HUES6 (cell line): ENCODE results near the gene ASF1A.

Experiments
- H3K27ac ChIP-seq: 2 replicates; pipeline ENCODE4 v1.7.0; 2013; ENCODE audit warnings: low read depth, mild to moderate bottlenecking, low read length, inconsistent platforms
- H3K27me3 ChIP-seq: 2 replicates; pipeline ENCODE4 v1.6.1; 2013; ENCODE audit warnings: low read length; ENCODE audit not compliant: control insufficient read depth, insufficient read depth
- H3K36me3 ChIP-seq: 2 replicates; pipeline ENCODE4 v1.6.1; 2013; ENCODE audit warnings: low read length; ENCODE audit not compliant: control insufficient read depth, insufficient read depth
- H3K4me1 ChIP-seq: 2 replicates; pipeline ENCODE4 v1.6.1; 2013; ENCODE audit warnings: low read length; ENCODE audit not compliant: control insufficient read depth, insufficient read depth
- H3K4me3 ChIP-seq: 2 replicates; pipeline ENCODE4 v1.5.1; 2013; ENCODE audit warnings: low read depth, low read length
- H3K9ac ChIP-seq: one replicate; pipeline ENCODE4 v1.6.1; 2013; ENCODE audit warnings: mild to moderate bottlenecking, low read length
- H3K9me3 ChIP-seq: 2 replicates; pipeline ENCODE4 v1.6.1; 2013; ENCODE audit warnings: low read depth, low read length; ENCODE audit not compliant: control insufficient read depth, insufficient read depth

ASF1A gene

DNA sequence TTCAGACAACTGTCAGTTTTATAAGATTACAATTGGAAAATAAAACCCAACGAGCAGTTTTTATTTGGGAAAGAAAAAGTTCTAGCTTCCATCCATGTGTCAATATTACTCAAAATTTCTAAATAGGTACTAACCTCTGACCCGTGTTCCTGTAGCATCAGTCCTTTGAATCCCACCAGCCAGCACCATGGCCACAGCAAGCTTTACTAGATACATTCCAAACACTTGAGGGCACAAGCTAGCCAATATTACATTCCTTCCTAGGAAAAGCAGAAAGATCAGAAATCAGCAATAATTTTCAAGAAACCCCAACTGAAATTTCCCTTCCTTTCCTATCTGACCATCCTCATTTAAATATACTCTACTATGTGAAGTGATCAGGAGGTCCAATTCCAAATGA, 19.2 kb downstream of the ASF1A start:
- Histone ChIP-seq H3K36me3 (peaks cover 77% of the 10 kb centered on the region), H3K9me3 (no peaks in the 10 kb centered on the region), H3K9ac (no peak overlapping the region), H3K4me3 (no peak overlapping the region), H3K4me1 (no peaks in the 10 kb centered on the region), H3K27me3 (no peaks in the 10 kb centered on the region), H3K27ac (no peak overlapping the region)

DNA sequence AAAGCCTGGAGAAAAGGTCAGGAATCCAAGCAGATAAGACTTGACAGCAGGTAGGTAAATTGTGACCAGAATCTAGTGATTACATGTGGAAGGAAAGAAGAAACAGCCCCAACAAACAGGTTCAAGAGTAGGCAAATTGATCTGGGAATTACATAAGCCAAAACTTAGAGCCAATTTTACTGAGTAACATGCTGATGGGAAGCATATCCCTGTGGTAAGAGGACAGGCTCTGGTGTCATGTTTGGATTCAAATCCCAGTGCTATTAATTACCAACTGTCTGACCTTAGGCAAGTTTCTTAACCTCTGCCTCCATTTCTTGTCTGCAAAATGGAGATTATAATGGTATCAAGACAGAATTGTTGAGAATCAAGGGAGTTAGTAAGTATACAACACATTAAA, 20.6 kb downstream of the ASF1A start:
- peaks cover 69% of the 10 kb centered on the region for H3K36me3 ChIP-seq
- H3K27ac ChIP-seq = no peak overlapping the region
- no peaks in the 10 kb centered on the region for H3K4me1 ChIP-seq
- H3K9me3 ChIP-seq = no peaks in the 10 kb centered on the region
- H3K27me3 ChIP-seq = no peaks in the 10 kb centered on the region
- no peak overlapping the region for H3K9ac ChIP-seq
- H3K4me3 ChIP-seq = no peak overlapping the region

DNA sequence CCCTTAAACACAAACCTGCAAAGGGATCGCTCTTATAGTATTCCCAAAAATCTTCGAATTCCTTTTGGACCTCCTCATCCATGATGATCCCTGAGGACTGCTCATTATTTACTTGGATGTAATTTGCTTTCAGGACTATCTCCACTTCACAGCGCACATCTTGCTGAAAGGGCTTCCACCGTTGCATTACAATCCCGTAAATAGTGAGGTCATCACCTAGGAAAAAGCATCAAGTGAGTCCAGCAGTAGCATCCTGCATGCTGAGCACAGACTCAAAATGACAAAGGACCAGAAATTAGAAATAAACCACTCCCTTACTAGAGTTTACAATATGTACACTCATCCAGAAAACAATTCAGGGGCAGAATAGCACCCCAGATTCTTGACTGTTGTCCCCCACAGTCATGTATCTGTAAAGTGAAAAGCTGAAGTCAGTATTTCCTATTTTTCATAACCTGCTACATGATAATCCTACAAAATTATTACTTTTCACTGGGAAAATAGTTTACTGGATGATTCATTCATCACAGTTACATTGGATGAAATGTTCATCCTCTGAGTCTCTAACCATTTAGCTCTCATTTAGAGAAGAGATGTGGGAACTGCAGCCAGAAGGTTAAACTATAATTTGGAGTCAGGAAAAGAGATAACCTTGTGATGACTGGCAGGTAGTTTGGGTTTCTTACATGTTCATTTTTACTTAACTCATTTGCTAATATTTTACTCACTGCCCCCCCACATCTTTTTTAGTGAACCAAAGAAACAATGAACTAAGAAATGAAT, 23.8 kb downstream of the ASF1A start:
- H3K27ac ChIP-seq = no peak overlapping the region
- peaks cover 67% of the 10 kb centered on the region for H3K36me3 ChIP-seq
- no peaks in the 10 kb centered on the region for H3K9me3 ChIP-seq
- no peaks in the 10 kb centered on the region for H3K4me1 ChIP-seq
- H3K4me3 ChIP-seq = no peak overlapping the region
- H3K9ac ChIP-seq = no peak overlapping the region
- no peaks in the 10 kb centered on the region for H3K27me3 ChIP-seq

DNA sequence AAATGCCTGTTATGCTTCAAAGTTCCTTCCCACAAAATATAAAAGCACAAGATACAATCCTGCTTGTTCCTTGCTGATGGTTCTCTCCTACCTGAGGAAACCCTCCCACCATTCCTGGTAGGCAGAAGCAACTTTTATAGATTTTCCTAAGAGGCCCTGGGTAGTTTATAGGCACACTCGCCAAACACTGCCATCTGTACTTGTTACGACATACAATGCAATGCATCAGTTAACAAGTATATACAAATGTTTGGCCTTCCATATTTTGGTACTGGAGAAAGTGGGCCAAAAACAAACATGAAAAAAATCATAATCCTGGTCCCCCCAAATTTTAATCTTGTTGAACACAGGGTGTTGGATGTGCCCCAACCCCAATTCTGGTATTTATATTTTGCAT, 24.4 kb downstream of the ASF1A start:
- H3K4me1 ChIP-seq = no peaks in the 10 kb centered on the region
- peaks cover 70% of the 10 kb centered on the region for H3K36me3 ChIP-seq

DNA sequence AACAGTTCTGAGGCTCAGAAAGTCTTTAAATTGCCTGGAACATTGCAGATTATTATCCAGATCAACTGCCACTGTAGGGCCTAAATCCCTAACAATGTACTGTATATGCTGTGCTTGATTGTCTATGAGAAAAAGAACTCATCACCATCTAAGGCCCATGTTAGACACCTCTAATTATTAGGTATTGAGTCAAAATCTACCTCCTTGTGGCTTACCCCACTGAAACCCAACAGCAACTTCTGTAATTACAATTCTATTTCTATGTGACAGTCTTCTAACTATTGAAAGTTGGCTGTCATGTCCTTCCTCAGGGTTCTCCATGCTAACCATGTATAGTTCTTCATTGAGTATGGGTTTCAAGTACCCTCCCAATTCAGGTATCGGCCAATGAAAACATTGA, 27.1 kb downstream of the ASF1A start:
- no peaks in the 10 kb centered on the region for H3K27me3 ChIP-seq
- peaks cover 58% of the 10 kb centered on the region for H3K36me3 ChIP-seq

More for the DNA sequence above, 24.4 kb downstream of the ASF1A start:
- no peak overlapping the region for H3K27ac ChIP-seq
- no peak overlapping the region for H3K4me3 ChIP-seq
- H3K9me3 ChIP-seq = no peaks in the 10 kb centered on the region
- H3K9ac ChIP-seq = no peak overlapping the region
- H3K27me3 ChIP-seq = no peaks in the 10 kb centered on the region

DNA sequence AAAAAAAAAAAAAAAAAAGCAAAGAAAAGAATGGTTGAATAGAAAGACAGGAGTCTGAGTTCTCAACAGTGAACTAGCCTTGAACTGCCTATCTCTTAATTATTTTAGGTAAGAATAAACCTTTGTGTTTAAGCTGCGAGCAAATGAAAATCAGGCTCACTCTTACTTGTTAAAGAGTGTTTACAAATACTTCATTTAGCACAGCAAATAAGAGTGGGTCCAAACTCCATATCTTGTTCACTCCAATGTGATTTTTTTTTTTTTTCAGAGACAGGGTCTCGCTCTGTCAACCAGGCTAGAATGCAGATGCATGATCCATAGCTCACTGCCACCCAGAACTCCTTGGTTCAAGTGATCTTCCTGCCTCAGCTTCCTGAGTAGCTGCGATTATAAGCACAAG, 29.1 kb downstream of the ASF1A start:
- H3K4me1 ChIP-seq = no peaks in the 10 kb centered on the region
- H3K4me3 ChIP-seq = no peak overlapping the region
- no peak overlapping the region for H3K27ac ChIP-seq
- peaks cover 57% of the 10 kb centered on the region for H3K36me3 ChIP-seq
- no peaks in the 10 kb centered on the region for H3K27me3 ChIP-seq
- no peak overlapping the region for H3K9ac ChIP-seq
- H3K9me3 ChIP-seq = no peaks in the 10 kb centered on the region

More for the DNA sequence above, 27.1 kb downstream of the ASF1A start:
- H3K9ac ChIP-seq = no peak overlapping the region
- H3K9me3 ChIP-seq = no peaks in the 10 kb centered on the region
- H3K4me1 ChIP-seq = no peaks in the 10 kb centered on the region
- no peak overlapping the region for H3K4me3 ChIP-seq
- no peak overlapping the region for H3K27ac ChIP-seq

DNA sequence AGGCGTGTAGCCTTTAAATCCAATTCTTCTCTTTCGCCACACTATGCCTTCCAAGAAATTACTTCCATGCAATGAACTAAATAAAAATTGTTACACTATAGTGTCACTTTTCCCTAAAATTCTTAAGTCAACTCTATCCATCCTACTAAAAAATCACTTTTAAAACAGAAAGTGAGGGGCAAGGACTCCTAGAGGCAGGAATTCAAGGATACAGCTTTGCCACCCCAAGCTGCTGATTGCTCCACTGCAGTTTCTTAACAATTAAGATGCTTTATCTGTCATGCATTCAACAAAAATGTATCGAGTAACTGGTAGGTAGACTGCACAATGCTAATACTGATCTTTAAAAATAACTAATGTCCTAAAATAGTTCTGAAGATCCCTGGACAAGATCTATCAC, 36.7 kb downstream of the ASF1A start:
- Histone ChIP-seq H3K36me3 (peaks cover 35% of the 10 kb centered on the region), H3K27me3 (no peaks in the 10 kb centered on the region), H3K4me1 (no peaks in the 10 kb centered on the region), H3K27ac (no peak overlapping the region), H3K9me3 (no peaks in the 10 kb centered on the region), H3K9ac (no peak overlapping the region), H3K4me3 (no peak overlapping the region)

DNA sequence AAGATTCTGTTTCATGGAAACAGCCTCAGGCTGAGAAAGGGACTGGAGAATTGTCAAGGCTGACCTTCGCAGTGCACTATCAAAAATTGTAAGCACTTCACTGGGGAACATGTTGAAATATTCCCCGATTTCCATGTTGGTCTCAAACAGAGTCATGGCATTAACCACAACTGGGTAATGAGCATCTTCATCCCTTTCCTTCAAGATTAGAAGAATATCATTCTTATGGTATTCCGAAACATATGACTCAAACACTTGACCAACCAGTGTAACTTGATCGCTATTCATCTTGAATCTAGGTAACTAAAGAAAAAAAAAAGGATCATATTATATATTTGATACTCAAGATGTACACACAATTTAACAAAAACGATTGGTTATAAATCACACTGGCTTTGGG, 37.5 kb downstream of the ASF1A start:
- no peaks in the 10 kb centered on the region for H3K27me3 ChIP-seq
- peaks cover 35% of the 10 kb centered on the region for H3K36me3 ChIP-seq
- no peak overlapping the region for H3K9ac ChIP-seq

DNA sequence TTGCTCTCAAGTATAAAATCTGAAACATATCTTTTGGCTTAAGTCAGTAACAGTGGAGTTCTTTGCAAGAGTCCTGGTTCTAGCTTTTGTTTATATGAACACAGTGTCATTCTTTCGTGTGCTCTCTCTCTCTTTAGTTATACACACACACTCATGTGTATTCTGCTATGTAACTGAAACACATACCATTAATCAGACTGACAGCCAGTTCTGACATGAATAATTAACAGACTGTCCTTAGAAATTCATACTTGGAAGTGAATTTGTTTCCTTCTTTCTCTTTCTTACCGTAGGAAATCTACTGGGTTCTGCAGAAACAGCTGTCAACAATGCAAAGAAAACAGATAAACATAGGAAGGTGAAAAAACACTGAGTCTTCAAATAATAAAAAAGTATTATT, 38.5 kb downstream of the ASF1A start:
- H3K27ac ChIP-seq = no peak overlapping the region
- H3K9me3 ChIP-seq = peaks cover 11% of the 10 kb centered on the region; the same call in 1 of the 2 replicates
- H3K27me3 ChIP-seq = no peaks in the 10 kb centered on the region
- H3K4me3 ChIP-seq = no peak overlapping the region
- H3K9ac ChIP-seq = no peak overlapping the region
- peaks cover 32% of the 10 kb centered on the region for H3K36me3 ChIP-seq
- H3K4me1 ChIP-seq = no peaks in the 10 kb centered on the region

More for the DNA sequence above, 37.5 kb downstream of the ASF1A start:
- Histone ChIP-seq H3K4me3 (no peak overlapping the region), H3K4me1 (no peaks in the 10 kb centered on the region), H3K27ac (no peak overlapping the region), H3K9me3 (peaks cover 5% of the 10 kb centered on the region; the same call in 1 of the 2 replicates)

DNA sequence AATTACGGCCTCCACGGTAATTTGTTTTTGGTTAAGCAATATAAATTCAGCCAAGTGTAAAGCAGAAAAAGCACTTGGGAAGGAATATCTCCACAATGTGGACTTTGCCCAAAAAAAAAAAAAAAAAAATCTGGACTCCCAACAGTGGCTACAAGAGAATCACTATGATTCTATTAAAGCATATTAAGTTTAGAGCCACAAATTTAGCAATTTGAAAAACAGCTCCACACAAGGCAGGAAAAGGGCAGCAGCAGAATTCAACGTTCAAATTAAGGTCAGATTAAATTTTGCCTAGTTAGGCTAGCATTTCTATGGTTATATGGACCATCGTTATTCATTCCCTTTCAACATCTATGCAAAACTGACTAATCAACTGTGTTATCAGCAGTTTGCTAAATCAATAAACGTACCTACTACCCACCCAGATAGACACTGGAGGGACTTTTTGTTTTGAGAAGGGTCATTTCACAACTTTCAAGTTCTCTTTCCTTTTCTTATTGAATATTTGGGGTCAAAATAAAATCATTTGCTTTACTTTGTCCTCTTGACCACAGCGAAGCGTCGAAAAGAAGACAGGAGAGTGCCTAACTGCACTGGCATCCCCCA, 40.0 kb downstream of the ASF1A start:
- H3K36me3 ChIP-seq = peaks cover 26% of the 10 kb centered on the region
- no peaks in the 10 kb centered on the region for H3K27me3 ChIP-seq
- H3K9me3 ChIP-seq = peaks cover 11% of the 10 kb centered on the region; the same call in 1 of the 2 replicates
- no peaks in the 10 kb centered on the region for H3K4me1 ChIP-seq
- H3K4me3 ChIP-seq = peak overlapping the region; percentile 87
- no peak overlapping the region for H3K9ac ChIP-seq
- no peak overlapping the region for H3K27ac ChIP-seq

DNA sequence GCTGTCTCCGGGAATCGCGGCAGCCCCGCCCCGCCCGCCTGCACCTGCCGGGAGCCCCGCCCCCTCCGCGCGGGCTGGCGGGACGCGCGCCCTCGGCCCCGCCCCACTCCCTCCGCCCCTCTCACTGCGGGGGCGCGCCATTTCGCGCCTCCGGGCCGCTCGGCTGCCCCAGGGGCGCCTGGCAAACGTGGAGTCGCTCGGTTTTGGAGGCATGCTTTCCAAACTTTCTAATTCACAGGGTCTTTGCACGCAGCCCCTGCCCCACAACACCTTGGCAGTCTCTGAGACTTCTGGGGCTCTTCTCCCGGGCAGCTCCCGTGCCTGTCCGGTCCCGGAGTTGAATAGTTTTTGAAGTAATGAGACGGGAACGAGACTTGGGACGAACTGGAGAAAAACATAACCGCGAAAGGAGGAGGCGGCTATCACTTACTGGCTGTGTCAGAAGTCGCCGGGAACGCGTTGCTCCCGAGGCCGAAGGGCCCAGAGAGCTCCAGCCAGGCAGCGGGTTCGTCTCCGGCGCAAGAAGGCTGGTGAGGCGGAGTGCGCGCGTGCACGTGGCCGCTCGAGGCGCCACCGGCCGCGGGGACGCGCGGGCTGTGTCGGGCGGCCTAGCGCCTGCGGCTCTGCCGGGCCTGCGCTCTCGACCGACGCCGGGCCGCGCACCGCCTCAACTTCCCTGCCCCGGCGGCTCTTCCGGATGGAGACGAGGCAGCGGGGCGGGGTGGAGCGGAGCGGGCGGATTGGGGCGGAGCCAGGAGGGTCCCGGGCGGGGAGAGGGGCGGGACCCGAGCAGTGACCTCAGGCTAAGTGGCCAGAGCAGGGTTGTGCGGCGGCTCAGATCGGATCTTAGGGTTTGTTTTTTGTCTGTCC, 40.7 kb downstream of the ASF1A start, which contains the start of gene MCM9:
Gene MCM9, minus strand, starts transcription at position 699 of the 870 bp plus-strand sequence. CDS start 3,436 bp downstream, outside the sequence.
- H3K36me3 ChIP-seq = peaks cover 21% of the 10 kb centered on the region
- H3K27me3 ChIP-seq = no peaks in the 10 kb centered on the region
- H3K4me3 ChIP-seq = peak within 1 kb of the TSS; percentile 87
- H3K9me3 ChIP-seq = peaks cover 12% of the 10 kb centered on the region
- no peaks in the 10 kb centered on the region for H3K4me1 ChIP-seq
- peak within 1 kb of the TSS; percentile 78 for H3K27ac ChIP-seq
- H3K9ac ChIP-seq = peak within 1 kb of the TSS; percentile 95
